ENCODE results near the gene RPUSD3.
"Not testable (repeated sequence)": the region's sequence is repeated elsewhere in the genome, so short reads cannot be mapped to it uniquely, and the experiment has no call there.

Gene RPUSD3

GRCh38 chr3:9864200-9864927, 20.6 kb upstream of the RPUSD3 start:
- no peak for DNase-seq

- no peak for DNase-seq
Observed at GRCh38 chr3:9863058-9863772, 19.4 kb upstream of the RPUSD3 start.

GRCh38 chr3:9862391-9863057, 18.7 kb upstream of the RPUSD3 start:
- DNase-seq, result no peak

- no peak for DNase-seq
Observed at GRCh38 chr3:9861626-9862130, 17.9 kb upstream of the RPUSD3 start.

GRCh38 chr3:9861201-9861600, 17.4 kb upstream of the RPUSD3 start:
- DNase-seq, result no peak

GRCh38 chr3:9859530-9860025, 15.8 kb upstream of the RPUSD3 start:
- no peak for DNase-seq

GRCh38 chr3:9855594-9855993, 11.8 kb upstream of the RPUSD3 start:
- no peak for DNase-seq

GRCh38 chr3:9854291-9854940, 10.6 kb upstream of the RPUSD3 start:
- DNase-seq, result not testable (repeated sequence)

- DNase-seq, result no peak
Observed at GRCh38 chr3:9852528-9852927, 8.7 kb upstream of the RPUSD3 start.

- DNase-seq, result not testable (repeated sequence)
Observed at GRCh38 chr3:9851926-9852325, 8.1 kb upstream of the RPUSD3 start.

- not testable (repeated sequence) for DNase-seq
Observed at GRCh38 chr3:9851383-9851782, 7.6 kb upstream of the RPUSD3 start.

- not testable (repeated sequence) for DNase-seq
Observed at GRCh38 chr3:9848860-9849259, 5.1 kb upstream of the RPUSD3 start.

- not testable (repeated sequence) for DNase-seq
Observed at GRCh38 chr3:9847870-9848269, 4.1 kb upstream of the RPUSD3 start.

GRCh38 chr3:9846931-9847488, 3.2 kb upstream of the RPUSD3 start:
- DNase-seq, result no peak

- DNase-seq, result no peak
Observed at GRCh38 chr3:9846231-9846630, 2.4 kb upstream of the RPUSD3 start.

- no peak for DNase-seq
Observed at GRCh38 chr3:9841015-9841414, 2.8 kb downstream of the RPUSD3 start.

GRCh38 chr3:9838856-9839255, 5.0 kb downstream of the RPUSD3 start:
- DNase-seq, result no peak

- no peak for DNase-seq
Observed at GRCh38 chr3:9837701-9838582, 5.9 kb downstream of the RPUSD3 start.

- DNase-seq, result no peak
Observed at GRCh38 chr3:9834520-9835380, 9.1 kb downstream of the RPUSD3 start.

GRCh38 chr3:9833078-9833477, 10.7 kb downstream of the RPUSD3 start:
- no peak for DNase-seq

GRCh38 chr3:9831253-9831652, 12.6 kb downstream of the RPUSD3 start:
- no peak for DNase-seq
